ENCODE results near the gene RUNX2. TPM values are rescaled to one million over a fixed set of nuclear protein-coding genes. Genes with fewer than 3 reads are reported as not detected.
"Not testable (repeated sequence)": the region's sequence is repeated elsewhere in the genome, so short reads cannot be mapped to it uniquely, and the experiment has no call there.

The RUNX2 gene
- total and polyA plus RNA-seq, 2 donors from 2014 or later, result 2.3 to 4.7 TPM

GRCh38 chr6:45666846-45667245 is 338.7 kb downstream of the RUNX2 start:
- intact Hi-C loops (cut with DNase I), result no loop called here
- H3K27ac ChIP-seq (ENCODE audit: low read depth in 2 of 2, low read length in 2 of 2), result no peak overlapping the region
- FAIRE-seq (no peak), DNase-seq (no peak)
- no peaks in the 10 kb centered on the region for H3K9me3 ChIP-seq (ENCODE audit: control insufficient read depth in 2 of 3, insufficient read depth in 1 of 3, low read length in 3 of 3)
- H3K4me3 ChIP-seq (ENCODE audit: low read length in 3 of 3), result no peak overlapping the region
- H3K36me3 ChIP-seq (ENCODE audit: control insufficient read depth in 2 of 3, insufficient read depth in 3 of 3, low read length in 3 of 3), result no peaks in the 10 kb centered on the region
- H3K27me3 ChIP-seq (ENCODE audit: control insufficient read depth, insufficient read depth, low read length), result peaks cover 8% of the 10 kb centered on the region
- peaks cover 0 to 3% (median 0%) of the 10 kb centered on the region in 3 donors for H3K4me1 ChIP-seq (ENCODE audit: control insufficient read depth in 2 of 3, insufficient read depth in 2 of 3, low read depth in 1 of 3, low read length in 3 of 3)
- H3K9ac ChIP-seq (ENCODE audit: low read length in 3 of 3), result no peak overlapping the region
- TF ChIP-seq CTCF (IDR thresholded peaks at IDR 0.05; ENCODE audit: borderline replicate concordance, extremely low read depth, insufficient read depth), result no peak

GRCh38 chr6:45667300-45667699 is 339.2 kb downstream of the RUNX2 start:
- intact Hi-C loops (cut with DNase I), result no loop called here
- no peak for TF ChIP-seq CTCF (IDR thresholded peaks at IDR 0.05; ENCODE audit: borderline replicate concordance, extremely low read depth, insufficient read depth)
- no peaks in the 10 kb centered on the region for H3K9me3 ChIP-seq (ENCODE audit: control insufficient read depth in 2 of 3, insufficient read depth in 1 of 3, low read length in 3 of 3)
- H3K4me1 ChIP-seq (ENCODE audit: control insufficient read depth in 2 of 3, insufficient read depth in 2 of 3, low read depth in 1 of 3, low read length in 3 of 3), result peaks cover 0 to 3% (median 0%) of the 10 kb centered on the region in 3 donors
- FAIRE-seq, result no peak
- H3K27ac ChIP-seq (ENCODE audit: low read depth in 2 of 2, low read length in 2 of 2), result no peak overlapping the region
- no peaks in the 10 kb centered on the region for H3K36me3 ChIP-seq (ENCODE audit: control insufficient read depth in 2 of 3, insufficient read depth in 3 of 3, low read length in 3 of 3)
- no peak overlapping the region for H3K4me3 ChIP-seq (ENCODE audit: low read length in 3 of 3)
- peaks cover 8% of the 10 kb centered on the region for H3K27me3 ChIP-seq (ENCODE audit: control insufficient read depth, insufficient read depth, low read length)
- peak in 3 of 5 donors; percentile 57 to 68 (median 65) for DNase-seq
- no peak overlapping the region for H3K9ac ChIP-seq (ENCODE audit: low read length in 3 of 3)

- no peaks in the 10 kb centered on the region for H3K36me3 ChIP-seq (ENCODE audit: control insufficient read depth in 2 of 3, insufficient read depth in 3 of 3, low read length in 3 of 3)
- no peak overlapping the region for H3K4me3 ChIP-seq (ENCODE audit: low read length in 3 of 3)
- H3K27ac ChIP-seq (ENCODE audit: low read depth in 2 of 2, low read length in 2 of 2), result no peak overlapping the region
- no peak for FAIRE-seq
- no peaks in the 10 kb centered on the region for H3K9me3 ChIP-seq (ENCODE audit: control insufficient read depth in 2 of 3, insufficient read depth in 1 of 3, low read length in 3 of 3)
- intact Hi-C loops (cut with DNase I), result no loop called here
- H3K9ac ChIP-seq (ENCODE audit: low read length in 3 of 3), result no peak overlapping the region
- no peak for TF ChIP-seq CTCF (IDR thresholded peaks at IDR 0.05; ENCODE audit: borderline replicate concordance, extremely low read depth, insufficient read depth)
- H3K27me3 ChIP-seq (ENCODE audit: control insufficient read depth, insufficient read depth, low read length), result peaks cover 5% of the 10 kb centered on the region
- peaks cover 0 to 3% (median 0%) of the 10 kb centered on the region in 3 donors for H3K4me1 ChIP-seq (ENCODE audit: control insufficient read depth in 2 of 3, insufficient read depth in 2 of 3, low read depth in 1 of 3, low read length in 3 of 3)
- no peak for DNase-seq
Observed at GRCh38 chr6:45667766-45668165, 339.6 kb downstream of the RUNX2 start.

- Histone ChIP-seq H3K4me3 (ENCODE audit: low read length in 3 of 3) (no peak overlapping the region), H3K9ac (ENCODE audit: low read length in 3 of 3) (no peak overlapping the region), H3K27me3 (ENCODE audit: control insufficient read depth, insufficient read depth, low read length) (peaks cover 3% of the 10 kb centered on the region), H3K9me3 (ENCODE audit: control insufficient read depth in 2 of 3, insufficient read depth in 1 of 3, low read length in 3 of 3) (no peaks in the 10 kb centered on the region), H3K27ac (ENCODE audit: low read depth in 2 of 2, low read length in 2 of 2) (no peak overlapping the region), H3K4me1 (ENCODE audit: control insufficient read depth in 2 of 3, insufficient read depth in 2 of 3, low read depth in 1 of 3, low read length in 3 of 3) (peaks cover 0 to 3% (median 0%) of the 10 kb centered on the region in 3 donors), H3K36me3 (ENCODE audit: control insufficient read depth in 2 of 3, insufficient read depth in 3 of 3, low read length in 3 of 3) (no peaks in the 10 kb centered on the region)
- DNase-seq (no peak), FAIRE-seq (no peak)
- intact Hi-C loops (cut with DNase I), result no loop called here
- no peak for TF ChIP-seq CTCF (IDR thresholded peaks at IDR 0.05; ENCODE audit: borderline replicate concordance, extremely low read depth, insufficient read depth)
Observed at GRCh38 chr6:45668705-45669104, 340.6 kb downstream of the RUNX2 start.

GRCh38 chr6:45673167-45673566 is 345.0 kb downstream of the RUNX2 start:
- H3K4me3 ChIP-seq (ENCODE audit: low read length in 3 of 3); H3K27ac ChIP-seq (ENCODE audit: low read depth in 2 of 2, low read length in 2 of 2); H3K9ac ChIP-seq (ENCODE audit: low read length in 3 of 3); H3K27me3 ChIP-seq (ENCODE audit: control insufficient read depth, insufficient read depth, low read length); FAIRE-seq; H3K36me3 ChIP-seq (ENCODE audit: control insufficient read depth in 2 of 3, insufficient read depth in 3 of 3, low read length in 3 of 3); intact Hi-C loops (cut with DNase I); H3K4me1 ChIP-seq (ENCODE audit: control insufficient read depth in 2 of 3, insufficient read depth in 2 of 3, low read depth in 1 of 3, low read length in 3 of 3); DNase-seq; H3K9me3 ChIP-seq (ENCODE audit: control insufficient read depth in 2 of 3, insufficient read depth in 1 of 3, low read length in 3 of 3): not testable (repeated sequence)

- not testable (repeated sequence) for H3K4me3 ChIP-seq (ENCODE audit: low read length in 3 of 3)
Observed at GRCh38 chr6:45675166-45675565, 347.0 kb downstream of the RUNX2 start.

More at GRCh38 chr6:45675166-45675565, 347.0 kb downstream of the RUNX2 start:
- intact Hi-C loops (cut with DNase I); H3K36me3 ChIP-seq (ENCODE audit: control insufficient read depth in 2 of 3, insufficient read depth in 3 of 3, low read length in 3 of 3); H3K4me1 ChIP-seq (ENCODE audit: control insufficient read depth in 2 of 3, insufficient read depth in 2 of 3, low read depth in 1 of 3, low read length in 3 of 3); H3K9me3 ChIP-seq (ENCODE audit: control insufficient read depth in 2 of 3, insufficient read depth in 1 of 3, low read length in 3 of 3); H3K27ac ChIP-seq (ENCODE audit: low read depth in 2 of 2, low read length in 2 of 2); FAIRE-seq; DNase-seq; H3K9ac ChIP-seq (ENCODE audit: low read length in 3 of 3); H3K27me3 ChIP-seq (ENCODE audit: control insufficient read depth, insufficient read depth, low read length): not testable (repeated sequence)
